ENCODE results near the gene FBXO2.

DNA sequence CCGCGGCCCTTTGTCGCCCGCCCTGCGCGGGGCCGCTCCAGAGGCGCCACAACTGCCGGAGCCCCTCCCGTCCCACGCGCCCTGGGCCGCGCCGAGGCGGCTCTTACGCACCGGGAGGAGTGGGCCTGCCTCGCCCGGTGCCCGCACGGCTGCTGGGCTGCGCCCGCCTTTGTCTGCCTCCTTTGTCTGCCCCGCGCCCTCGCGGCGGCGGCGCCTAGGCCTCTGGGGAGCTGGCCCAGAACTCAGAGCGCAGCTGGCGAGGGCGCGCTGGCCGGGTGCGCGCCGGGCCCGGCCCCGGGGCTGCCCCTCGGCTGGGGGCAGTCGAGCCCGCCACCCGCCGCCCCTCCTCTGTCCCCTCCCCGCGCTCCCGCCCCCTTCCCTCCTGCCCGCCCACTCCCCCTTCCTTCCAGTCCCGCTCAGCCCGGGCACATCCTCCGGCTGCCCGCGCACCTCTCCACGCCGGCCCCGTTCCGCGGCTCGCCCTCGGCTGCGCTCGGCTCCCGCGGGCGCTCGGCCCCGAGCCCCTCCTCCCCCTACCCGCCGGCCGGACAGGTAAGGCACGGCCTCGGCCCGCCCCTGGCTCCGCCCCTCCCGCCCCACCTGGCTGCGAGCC, 37.2 kb upstream of the FBXO2 start, which contains the start of gene DRAXIN:
- no peak for TF ChIP-seq ZFP36 (IDR thresholded peaks at IDR 0.05; ENCODE audit: low read depth, low read length, partially characterized antibody)
- no peak for TF ChIP-seq SMARCB1 (IDR thresholded peaks at IDR 0.05; ENCODE audit: insufficient read length, low read depth)
- no peak for TF ChIP-seq ELF4 (CRISPR knock-in tag; IDR thresholded peaks at IDR 0.05)
- TF ChIP-seq, protein P1, sequence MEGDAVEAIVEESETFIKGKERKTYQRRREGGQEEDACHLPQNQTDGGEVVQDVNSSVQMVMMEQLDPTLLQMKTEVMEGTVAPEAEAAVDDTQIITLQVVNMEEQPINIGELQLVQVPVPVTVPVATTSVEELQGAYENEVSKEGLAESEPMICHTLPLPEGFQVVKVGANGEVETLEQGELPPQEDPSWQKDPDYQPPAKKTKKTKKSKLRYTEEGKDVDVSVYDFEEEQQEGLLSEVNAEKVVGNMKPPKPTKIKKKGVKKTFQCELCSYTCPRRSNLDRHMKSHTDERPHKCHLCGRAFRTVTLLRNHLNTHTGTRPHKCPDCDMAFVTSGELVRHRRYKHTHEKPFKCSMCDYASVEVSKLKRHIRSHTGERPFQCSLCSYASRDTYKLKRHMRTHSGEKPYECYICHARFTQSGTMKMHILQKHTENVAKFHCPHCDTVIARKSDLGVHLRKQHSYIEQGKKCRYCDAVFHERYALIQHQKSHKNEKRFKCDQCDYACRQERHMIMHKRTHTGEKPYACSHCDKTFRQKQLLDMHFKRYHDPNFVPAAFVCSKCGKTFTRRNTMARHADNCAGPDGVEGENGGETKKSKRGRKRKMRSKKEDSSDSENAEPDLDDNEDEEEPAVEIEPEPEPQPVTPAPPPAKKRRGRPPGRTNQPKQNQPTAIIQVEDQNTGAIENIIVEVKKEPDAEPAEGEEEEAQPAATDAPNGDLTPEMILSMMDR (IDR thresholded peaks at IDR 0.05 in 2 of 3, conservative IDR thresholded peaks at IDR 0.05 in 1 of 3; ENCODE audit: insufficient read depth in 2 of 3, low read depth in 1 of 3, low read length in 3 of 3) = no peak
- TF ChIP-seq MAZ (CRISPR knock-in tag; conservative IDR thresholded peaks at IDR 0.05 in 1 of 2, IDR thresholded peaks at IDR 0.05 in 1 of 2) = no peak
- TF ChIP-seq, protein P2, sequence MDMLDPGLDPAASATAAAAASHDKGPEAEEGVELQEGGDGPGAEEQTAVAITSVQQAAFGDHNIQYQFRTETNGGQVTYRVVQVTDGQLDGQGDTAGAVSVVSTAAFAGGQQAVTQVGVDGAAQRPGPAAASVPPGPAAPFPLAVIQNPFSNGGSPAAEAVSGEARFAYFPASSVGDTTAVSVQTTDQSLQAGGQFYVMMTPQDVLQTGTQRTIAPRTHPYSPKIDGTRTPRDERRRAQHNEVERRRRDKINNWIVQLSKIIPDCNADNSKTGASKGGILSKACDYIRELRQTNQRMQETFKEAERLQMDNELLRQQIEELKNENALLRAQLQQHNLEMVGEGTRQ (CRISPR knock-in tag; IDR thresholded peaks at IDR 0.05) = no peak
- TF ChIP-seq RAD21 (CRISPR knock-in tag; conservative IDR thresholded peaks at IDR 0.05 in 1 of 2, IDR thresholded peaks at IDR 0.05 in 1 of 2) = no peak
- TF ChIP-seq, protein P3, sequence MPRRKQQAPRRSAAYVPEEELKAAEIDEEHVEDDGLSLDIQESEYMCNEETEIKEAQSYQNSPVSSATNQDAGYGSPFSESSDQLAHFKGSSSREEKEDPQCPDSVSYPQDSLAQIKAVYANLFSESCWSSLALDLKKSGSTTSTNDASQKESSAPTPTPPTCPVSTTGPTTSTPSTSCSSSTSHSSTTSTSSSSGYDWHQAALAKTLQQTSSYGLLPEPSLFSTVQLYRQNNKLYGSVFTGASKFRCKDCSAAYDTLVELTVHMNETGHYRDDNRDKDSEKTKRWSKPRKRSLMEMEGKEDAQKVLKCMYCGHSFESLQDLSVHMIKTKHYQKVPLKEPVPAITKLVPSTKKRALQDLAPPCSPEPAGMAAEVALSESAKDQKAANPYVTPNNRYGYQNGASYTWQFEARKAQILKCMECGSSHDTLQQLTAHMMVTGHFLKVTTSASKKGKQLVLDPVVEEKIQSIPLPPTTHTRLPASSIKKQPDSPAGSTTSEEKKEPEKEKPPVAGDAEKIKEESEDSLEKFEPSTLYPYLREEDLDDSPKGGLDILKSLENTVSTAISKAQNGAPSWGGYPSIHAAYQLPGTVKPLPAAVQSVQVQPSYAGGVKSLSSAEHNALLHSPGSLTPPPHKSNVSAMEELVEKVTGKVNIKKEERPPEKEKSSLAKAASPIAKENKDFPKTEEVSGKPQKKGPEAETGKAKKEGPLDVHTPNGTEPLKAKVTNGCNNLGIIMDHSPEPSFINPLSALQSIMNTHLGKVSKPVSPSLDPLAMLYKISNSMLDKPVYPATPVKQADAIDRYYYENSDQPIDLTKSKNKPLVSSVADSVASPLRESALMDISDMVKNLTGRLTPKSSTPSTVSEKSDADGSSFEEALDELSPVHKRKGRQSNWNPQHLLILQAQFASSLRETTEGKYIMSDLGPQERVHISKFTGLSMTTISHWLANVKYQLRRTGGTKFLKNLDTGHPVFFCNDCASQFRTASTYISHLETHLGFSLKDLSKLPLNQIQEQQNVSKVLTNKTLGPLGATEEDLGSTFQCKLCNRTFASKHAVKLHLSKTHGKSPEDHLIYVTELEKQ (CRISPR knock-in tag; IDR thresholded peaks at IDR 0.05) = no peak
- TF ChIP-seq CBX3 (IDR thresholded peaks at IDR 0.05; ENCODE audit: borderline replicate concordance in 1 of 2, low read length in 2 of 2) = no peak
- TF ChIP-seq BMI1 (IDR thresholded peaks at IDR 0.05; ENCODE audit: low read length) = no peak
- TF ChIP-seq EP300 (IDR thresholded peaks at IDR 0.05; ENCODE audit: low read length) = no peak
- TF ChIP-seq POLR2A (conservative IDR thresholded peaks at IDR 0.05) = no peak
- TF ChIP-seq FOXK1 (CRISPR knock-in tag; IDR thresholded peaks at IDR 0.05; ENCODE audit: borderline replicate concordance) = no peak

Data from K562 (cell line).